RPMI8226 (cell line): ENCODE results near the gene MAP3K10.
"Not testable (repeated sequence)": the region's sequence is repeated elsewhere in the genome, so short reads cannot be mapped to it uniquely, and the experiment has no call there.

Source experiments
- DNase-seq: peaks from one replicate; pipeline ENCODE4 v3.0.0-alpha.2; 2015

MAP3K10 gene

DNA sequence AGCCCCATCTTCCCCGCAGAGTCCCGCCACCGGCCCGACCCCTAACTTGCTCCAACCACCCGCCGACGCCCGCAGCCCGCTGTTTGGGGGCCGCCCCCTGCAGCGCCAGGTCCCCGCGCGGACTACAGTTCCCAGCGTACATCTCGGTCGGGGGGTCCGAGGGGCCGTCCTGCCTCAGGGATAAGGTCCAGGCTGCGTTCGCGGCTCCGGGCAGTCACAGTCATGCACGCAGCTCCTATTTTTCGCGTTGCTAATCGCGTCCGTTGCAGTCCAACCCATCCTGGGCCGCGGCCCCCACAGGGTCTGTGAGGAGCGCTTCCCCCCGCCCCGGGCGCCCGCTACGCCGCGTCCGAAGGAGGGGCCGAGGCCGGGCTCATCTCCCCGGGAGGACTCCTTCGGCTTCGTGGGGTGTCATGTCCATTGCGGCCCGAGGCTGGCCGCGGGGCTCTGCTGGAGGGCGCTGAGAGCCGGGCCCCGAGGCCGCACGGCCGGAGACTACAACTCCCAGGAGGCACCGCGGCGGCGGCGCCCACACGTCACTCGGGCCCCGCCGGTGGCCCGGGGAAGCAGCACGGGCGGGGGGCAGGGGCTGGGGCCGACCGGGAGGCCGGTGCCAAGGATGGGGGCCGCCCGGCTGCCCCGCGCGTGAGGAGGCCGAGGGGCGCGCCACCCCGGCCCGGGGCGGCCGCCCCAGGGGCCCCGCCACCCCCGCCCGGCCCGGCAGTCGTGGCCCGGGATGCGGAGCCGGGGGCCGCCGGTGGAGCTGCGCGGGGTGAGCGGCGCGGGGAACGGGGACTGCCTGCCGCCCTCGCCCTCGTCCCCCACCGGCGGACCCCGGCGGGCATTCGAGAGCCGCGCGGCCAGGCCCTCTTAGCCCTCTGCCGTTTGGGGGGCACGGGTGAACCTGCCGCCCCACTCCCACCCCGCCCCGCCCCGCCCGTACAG is at the start of gene MAP3K10:
Gene MAP3K10, plus strand, starts transcription at position 536 of the 945 bp plus-strand sequence. CDS start 606 bp downstream, outside the sequence.
- peak; percentile 76 for DNase-seq

DNA sequence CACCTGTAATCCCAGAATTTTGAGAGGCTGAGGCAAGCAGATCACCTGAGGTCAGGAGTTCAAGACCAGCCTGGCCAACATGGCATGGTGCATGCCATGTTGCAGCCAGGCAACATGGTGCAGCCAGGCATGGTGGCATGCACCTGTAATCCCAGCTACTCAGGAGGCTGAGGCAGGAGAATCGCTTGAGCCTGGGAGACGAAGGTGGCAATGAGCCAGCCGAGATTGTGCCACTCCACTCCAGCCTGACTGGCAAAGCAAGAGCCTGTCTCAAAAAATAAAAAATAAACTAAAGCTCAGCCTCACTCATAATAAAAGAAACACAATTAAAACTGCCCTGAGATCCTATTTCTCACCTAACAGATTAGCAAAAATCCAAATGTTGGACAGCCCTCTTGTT is 49.7 kb upstream of the MAP3K10 start:
- DNase-seq, result no peak

DNA sequence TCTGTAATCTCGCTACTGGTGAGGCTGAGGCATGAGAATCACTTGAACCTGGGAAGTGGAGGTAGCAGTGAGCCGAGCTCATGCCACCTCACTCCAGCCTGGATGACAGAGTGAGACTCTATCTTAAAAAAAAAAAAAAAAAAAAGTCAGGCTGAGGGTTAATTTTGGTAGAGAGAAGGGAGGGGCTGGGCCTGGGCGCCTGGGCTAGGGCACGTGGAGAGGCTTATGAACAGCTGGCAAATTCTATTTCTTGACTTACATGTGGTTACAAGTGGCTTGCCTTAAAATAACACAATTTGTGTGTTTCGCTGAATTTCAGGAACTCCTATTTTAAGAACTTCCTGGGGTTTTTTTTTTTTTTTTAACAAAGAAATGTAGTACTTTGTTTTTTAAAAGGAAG is 47.6 kb upstream of the MAP3K10 start:
- DNase-seq, result peak; percentile 86

DNA sequence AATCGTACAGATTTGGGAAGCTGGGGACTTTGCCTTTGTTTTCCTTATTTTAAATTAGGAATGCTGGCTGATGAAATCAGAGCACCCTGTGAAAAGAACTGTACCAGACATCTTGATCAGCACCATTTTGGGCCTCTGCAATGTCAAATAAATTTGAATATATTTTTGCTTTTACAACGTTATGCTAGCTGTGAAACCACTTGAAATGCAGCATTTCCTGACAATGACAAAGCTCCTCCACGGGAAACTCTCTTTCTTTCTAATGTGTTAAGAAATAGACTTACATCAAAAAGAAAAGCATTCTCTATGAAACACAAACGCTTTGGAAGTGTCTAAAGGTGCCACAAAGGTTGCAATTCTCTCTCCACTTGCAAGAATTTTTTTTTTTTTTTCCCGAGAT is 47.1 kb upstream of the MAP3K10 start:
- peak; percentile 24 for DNase-seq

DNA sequence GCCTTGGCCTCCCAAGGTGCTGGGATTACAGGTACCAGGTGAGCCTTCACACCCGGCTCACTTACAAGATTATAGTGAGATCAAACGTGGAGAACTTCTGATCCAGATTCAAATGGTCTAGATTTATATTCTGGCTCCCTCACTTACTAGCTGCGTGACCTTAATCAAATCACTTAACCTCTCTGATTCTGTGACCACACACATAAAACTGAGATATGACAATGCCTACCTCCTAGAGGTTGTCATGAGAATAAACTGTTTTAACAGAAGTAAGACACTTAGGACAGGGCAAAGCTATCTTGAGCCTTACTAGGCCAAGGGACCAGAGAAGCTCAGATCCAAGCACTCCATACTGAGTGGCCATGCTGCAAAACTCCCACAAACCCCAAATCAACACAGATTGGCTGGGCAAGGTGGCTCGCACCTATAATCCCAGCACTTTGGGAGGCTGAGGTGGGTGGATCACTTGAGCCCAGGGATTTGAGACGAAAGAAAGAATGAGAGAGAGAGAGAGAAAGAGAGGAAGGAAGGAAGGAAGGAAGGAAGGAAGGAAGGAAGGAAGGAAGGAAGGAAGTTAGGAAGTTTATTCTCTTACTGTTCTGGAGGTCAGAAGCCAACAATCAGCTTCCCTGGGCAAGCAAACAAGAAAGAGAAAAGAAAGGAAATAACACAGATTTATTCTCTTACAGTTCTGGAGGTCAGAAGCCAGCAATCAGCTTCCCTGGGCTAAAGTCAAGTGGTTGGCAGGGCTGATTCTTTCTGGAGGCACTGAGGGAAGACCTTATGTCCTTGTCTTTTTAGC is 46.1 kb upstream of the MAP3K10 start:
- no peak for DNase-seq

DNA sequence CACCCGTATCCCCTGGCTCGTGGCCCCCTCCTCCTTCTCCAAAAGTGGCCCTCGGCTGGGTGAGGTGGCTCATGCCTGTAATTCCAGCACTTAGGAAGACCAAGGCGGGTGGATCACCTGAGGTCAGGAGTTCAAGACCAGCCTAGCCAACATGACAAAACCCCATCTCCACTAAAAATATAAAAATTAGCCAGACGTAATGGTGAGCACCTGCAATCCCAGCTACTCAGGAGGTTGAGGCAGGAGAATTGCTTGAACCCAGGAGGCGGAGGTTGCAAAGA is 45.5 kb upstream of the MAP3K10 start:
- not testable (repeated sequence) for DNase-seq

DNA sequence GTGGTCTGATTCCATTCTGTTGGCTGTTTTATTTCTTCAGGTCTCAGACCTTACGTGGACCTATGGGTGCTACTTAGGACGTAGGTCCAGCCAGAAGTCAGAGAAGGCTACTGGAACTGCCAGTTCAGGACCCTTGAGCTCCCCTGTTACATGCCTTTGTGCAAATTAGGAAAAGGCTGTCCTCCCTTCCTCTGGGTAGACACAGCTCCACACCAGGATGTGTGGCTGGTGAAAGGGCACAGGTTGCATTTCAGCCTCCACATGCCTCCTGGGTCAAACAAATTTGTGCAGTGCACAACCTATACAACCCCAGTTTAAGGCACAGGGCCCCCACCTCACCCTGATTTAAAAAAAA is 43.9 kb upstream of the MAP3K10 start:
- DNase-seq, result no peak

DNA sequence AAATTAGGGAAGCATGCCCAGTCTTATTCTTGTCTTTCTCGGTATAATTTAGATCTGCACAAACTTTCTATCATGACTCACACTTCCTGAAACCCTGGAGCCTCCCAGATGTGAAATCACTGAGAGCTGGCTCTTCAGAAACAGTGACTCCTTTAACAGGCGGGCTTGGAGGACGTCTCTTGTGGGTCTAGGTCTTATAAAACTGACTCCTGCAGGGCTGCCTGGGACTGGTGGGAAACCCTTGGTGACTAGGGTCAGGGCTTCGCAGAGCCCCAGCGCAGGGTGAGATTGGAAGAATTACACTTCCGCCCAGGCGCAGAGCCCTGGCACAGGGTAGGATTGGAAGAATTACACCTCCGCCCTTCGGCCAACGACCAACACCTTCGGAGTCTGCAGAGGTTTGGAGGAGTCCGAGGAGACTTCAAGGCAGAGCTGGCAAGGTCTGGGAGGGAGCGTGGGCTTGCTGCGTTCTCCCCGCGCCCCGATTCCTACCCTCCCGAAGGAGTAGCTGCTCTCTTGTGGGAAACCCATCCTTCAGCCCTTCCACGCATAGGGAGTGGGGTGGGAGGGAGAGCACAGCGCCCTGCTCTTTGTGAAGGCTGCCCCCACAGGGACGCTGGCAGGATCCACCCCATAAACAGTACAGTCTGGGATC is 43.4 kb upstream of the MAP3K10 start:
- DNase-seq, result peak; percentile 75

DNA sequence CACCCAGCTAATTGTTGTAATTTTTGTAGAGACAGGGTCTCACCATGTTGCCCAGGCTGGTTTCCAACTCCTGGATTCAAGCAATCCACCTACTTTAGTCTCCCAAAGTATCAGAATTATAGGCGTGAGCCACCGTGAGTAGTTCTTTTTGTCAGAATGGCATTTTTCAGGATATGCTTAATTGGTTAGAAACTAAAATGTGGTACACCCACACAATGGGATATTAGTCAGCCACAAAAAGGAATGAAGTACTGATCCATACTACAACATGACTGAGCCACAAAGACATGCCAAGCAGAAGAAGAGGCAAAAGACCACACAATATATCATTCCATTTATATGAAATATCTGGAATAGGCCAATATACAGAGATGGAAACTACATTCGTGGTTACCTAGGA is 41.7 kb upstream of the MAP3K10 start:
- DNase-seq, result no peak

DNA sequence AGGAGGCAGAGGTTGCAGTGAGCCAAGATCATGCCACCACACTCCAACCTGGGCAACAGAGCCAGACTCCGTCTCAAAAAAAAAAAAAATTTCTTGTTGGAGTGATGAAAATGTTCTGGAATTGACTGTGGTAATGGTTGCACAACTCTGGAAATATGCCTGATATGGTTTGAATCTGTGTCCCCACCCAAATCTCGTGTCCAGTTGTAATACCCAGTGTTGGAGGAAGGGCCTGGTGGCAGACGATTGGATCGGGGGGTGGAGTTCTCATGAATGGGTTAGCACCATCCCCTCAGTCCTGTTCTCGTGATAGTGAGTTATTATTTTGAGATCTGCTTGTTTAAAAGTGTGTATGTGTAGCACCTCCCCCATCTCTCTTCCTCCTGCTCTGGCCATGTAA is 41.1 kb upstream of the MAP3K10 start:
- DNase-seq, result no peak

DNA sequence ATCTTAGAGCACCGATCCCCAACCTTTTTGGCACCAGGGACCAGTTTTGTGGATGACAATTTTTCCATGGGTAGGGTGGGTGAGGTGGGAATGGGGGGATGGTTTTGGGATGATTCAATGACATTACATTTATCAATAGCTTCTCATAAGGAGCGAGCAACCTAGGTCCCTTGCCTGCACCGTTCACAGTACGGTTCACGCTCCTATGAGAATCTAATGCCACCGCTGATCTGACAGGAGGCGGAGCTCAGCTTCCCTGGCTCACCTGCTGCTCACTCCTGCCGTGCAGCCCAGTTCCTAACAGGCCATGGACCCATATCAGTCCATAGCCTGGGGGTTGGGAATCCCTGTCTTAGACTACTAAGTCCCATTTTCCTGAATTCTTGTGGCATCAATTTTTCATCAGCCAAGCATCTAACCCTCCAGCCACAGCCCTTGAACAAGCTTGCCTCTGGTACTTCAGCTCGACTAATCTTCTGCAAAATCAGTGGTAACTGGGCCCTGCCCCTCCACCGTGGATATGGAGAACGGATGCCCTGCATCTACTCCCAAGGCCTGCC is 37.0 kb upstream of the MAP3K10 start:
- no peak for DNase-seq

DNA sequence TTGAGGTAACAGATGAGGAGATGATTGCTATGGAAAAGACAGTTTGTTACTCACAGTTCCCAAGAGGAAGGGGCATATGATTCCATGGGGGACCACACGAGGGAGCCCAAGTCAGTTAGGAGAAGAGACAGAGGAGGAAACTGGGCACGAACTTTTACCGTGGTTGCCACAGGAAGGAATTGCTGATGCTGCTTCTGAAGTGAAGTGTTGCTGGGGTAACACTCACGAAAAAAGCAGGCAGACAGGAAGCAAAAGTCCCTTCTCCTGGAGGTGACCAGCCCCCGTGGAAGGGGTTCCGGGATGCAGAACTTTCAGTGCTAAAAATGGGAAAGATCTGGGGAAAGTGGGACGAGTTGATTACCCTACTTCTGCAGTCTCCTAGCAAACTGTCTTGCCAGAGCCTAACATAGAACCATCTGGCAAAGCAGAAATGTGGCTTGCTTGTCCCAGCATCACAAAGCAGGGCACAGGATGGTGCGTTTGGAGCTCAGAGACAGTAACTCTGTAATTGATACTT is 35.4 kb upstream of the MAP3K10 start:
- peak; percentile 62 for DNase-seq

DNA sequence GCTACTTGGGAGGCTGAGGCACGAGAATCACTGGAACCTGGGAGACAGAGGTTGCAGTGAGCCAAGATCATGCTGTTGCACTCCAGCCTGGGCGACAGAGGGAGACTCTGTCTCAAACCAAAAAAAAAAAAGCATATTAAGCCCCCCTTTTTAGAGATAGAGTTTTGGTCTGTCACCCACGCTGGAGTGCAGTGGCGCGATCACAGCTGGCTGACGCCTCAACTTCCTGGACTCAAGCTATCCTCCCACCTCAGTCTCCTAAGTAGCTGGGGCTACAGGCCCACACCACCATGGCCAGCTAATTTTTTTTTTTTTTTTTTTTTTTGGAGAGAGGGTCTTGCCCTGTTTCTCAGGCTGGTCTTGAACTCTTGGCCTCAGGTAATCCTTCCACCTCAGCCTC is 34.2 kb upstream of the MAP3K10 start:
- DNase-seq, result no peak

DNA sequence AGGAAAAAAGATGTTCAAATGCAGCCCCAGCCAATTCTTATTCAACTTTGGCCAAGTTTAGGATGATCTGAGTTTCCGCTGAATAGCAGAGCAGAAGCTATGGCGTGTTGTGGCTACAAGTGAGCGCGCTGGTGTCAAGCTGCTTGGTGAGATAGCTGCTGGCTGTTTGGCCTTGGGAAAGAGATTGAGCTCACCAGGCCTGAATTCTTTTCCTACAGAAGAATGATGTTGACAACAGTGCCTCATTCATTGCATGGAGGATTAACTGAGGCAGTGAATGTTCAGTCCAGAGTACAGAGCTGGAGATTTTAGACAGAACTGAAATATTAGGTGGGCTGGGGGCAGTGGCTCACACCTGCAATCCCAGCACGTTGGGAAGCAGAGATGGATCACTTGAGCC is 31.5 kb upstream of the MAP3K10 start:
- DNase-seq, result no peak

DNA sequence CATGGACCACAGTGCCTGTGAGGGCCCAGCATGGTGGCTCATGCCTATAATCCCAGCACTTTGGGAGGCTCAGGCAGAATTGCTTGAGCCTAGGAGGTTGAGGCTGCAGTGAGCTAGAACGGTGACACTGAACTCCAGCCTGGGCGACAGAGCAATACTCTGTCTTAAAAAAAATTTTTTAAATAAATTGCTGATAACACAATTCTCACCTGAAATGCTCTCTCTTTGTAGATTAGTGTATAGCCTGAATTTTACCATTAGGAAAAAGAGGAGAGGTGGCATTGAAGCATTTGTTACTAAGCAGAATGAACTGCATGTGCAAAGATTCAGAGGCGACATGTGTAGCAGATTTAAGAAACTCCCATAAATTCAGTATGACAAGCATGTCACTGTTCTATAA is 29.1 kb upstream of the MAP3K10 start:
- no peak for DNase-seq

DNA sequence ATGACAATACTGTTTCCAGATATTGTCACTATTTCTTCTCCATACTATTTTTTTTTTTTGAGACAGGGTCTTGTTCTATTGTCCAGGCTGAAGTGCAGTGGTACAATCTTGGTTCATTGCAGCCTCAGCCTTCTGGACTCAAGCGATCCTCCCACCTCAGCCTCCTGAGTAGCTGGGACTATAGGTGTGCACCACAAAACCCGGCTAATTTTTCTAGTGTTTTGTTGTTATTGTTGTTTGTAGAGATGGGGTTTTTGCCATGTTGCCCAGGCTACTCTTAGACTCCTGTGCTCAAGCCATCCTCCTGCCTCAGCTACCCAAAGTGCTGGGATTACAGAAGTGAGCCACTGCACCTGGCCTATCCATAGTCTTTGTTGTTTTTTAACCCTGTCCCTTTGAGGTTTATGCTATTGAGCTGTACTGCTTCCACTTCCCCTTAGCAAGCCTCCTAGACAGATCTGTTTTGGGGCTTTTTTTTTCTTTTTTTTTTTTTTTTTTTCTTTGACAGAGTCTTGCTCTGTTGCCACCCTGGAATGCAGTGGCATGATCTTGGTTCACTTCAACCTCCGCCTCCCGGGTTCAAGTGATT is 27.6 kb upstream of the MAP3K10 start:
- peak; percentile 50 for DNase-seq

DNA sequence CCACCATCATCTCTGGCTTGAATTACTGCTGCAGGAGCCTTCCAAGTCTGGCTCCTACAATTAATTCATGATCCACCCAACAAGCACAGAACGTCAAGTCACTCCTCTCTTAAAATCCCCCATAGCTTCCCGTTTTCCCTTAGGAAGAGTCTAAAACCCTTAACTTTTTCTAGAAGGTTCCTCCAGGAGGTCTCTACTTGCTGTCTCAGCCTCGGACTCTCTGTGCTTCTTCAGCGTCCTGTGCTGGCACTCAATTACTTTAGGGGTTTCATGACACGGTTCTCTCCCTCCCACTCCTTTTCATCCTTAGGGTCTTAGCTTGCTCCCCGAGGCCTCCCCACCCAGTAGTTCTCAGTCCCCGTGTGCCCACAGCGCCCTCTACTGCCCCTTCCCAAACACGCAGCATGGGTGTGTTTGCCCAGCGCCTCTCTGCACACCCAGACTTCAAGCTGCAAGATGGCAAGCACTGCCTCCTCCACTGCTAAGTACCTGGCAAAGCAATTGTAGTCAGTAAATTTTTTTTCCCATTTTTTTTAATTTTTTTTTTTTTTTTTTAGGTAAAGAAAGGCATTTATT is 25.8 kb upstream of the MAP3K10 start:
- DNase-seq, result peak; percentile 65

DNA sequence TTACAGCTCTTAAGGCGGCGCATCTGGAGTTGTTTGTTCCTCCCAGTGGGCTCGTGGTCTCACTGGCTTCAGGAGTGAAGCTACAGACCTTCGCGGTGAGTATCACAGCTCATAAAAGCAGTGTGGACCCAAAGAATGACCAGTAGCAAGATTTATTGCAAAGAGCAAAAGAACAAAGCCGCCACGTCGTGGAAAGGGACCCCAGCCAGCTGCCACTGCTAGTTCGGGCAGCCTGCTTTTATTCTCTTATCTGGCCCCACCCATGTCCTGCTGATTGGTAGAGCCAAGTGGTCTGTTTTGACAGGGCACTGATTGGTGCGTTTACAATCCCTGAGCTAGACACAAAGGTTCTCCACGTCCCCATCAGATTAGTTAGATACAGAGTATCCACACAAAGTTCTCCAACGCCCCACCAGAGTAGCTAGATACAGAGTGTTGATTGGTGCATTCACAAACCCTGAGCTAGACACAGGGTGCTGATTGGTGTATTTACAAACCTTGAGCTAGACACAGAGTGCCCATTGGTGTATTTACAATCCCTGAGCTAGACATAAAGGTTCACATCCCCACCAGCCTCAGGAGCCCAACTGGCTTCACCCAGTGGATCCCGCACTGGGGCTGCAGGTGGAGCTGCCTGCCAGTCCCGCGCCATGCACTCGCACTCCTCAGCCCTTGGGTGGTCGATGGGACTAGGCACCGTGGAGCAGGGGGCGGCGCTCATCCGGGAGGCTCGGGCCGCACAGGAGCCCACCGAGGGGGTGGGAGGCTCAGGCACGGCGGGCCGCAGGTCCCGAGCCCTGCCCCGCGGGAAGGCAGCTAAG is 21.5 kb upstream of the MAP3K10 start:
- not testable (repeated sequence) for DNase-seq

DNA sequence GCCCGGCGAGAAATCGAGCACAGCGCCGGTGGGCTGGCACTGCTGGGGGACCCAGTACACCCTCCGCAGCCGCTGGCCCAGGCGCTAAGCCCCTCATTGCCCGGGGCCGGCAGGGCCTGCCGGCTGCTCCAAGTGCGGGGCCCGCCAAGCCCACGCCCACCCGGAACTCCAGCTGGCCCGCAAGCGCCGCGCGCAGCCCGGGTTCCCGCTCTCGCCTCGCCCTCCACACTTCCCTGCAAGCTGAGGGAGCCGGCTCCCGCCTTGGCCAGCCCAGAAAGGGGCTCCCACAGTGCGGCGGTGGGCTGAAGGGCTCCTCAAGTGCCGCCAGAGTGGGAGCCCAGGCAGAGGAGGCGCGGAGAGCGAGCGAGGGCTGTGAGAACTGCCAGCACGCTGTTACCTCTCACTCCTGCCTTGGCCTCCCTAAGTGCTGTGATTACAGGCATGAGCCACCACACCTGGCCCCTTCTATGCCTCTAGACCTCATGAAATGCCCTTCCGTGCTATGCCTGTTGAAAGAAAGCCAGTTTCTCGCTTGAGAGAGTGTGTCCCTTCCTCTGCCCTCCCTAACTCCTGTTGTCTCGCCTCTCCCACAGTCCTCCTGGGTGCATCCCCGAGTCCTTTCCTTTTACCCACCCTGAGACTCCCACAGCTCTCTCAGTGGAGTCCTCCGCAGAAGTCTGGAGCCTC is 20.8 kb upstream of the MAP3K10 start:
- DNase-seq, result not testable (repeated sequence)

DNA sequence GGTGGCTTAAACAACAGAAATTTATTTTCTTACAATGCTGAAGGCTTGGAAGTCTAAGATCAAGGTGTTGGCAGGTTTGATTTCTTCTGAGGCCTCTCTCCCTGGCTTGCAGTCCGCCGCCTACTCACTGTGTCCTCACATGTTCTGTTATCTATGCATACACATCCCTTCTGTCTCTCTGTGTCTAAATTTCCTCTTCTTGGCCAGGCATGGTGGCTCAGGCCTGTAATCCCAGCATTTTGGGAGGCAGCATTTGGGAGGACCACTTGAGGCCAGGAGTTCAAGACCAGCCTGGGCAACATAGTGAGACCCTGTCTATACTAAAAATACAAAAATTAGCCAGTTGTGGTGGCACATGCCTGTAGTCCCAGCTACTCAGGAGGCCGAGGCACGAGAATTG is 19.9 kb upstream of the MAP3K10 start:
- not testable (repeated sequence) for DNase-seq

DNA sequence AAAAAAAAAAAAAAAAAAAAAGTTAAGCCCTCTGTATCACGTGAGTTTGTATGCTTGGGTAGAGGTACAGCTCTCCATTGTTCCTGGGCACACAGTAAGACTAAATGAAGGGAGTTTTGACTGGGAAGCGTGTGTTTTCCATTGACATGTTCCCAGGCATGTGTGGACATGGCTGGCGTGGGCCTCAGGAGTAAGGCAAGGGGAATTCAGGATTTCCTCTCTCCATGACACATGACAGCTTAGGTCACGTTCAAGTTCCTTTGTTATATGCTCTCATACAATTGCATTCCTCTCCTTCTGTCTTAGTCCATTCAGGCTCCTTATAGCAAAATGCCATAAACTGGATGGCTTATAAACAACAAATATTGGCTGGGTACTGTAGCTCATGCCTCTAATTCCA is 17.1 kb upstream of the MAP3K10 start:
- no peak for DNase-seq
